Adrenal gland (tissue), 12 donors: ENCODE measurements around the gene RBM12. TPM values are rescaled to one million over a fixed set of nuclear protein-coding genes. Genes with fewer than 3 reads are reported as not detected.
"Not testable (repeated sequence)": the region's sequence is repeated elsewhere in the genome, so short reads cannot be mapped to it uniquely, and the experiment has no call there.

Experiments
- DNase-seq, 7 donors: peaks; one replicate each; pipeline ENCODE4 v3.0.0-alpha.2; 2019 to 2020
- H3K27ac ChIP-seq, 5 donors: fragments of 200-600 bp; sonication (generic) in 4 of 5; 1 replicate in 3 of 5; 2 replicates in 2 of 5; pipeline versions ENCODE4 v1.5.1 to v1.8.0; 2016 to 2020; ENCODE audit warnings: mild to moderate bottlenecking in 1 of 5
- H3K27me3 ChIP-seq: fragments of 200-600 bp; 2 replicates; pipeline ENCODE4 v1.8.0; 2021
- H3K36me3 ChIP-seq, 2 donors: fragments of 200-600 bp; replicated peaks in 1 of 2; 1 replicate in 1 of 2; 2 replicates in 1 of 2; pipeline versions ENCODE4 v1.5.1 to v1.8.0; 2018 to 2022
- H3K4me1 ChIP-seq, 2 donors: fragments of 200-600 bp; replicated peaks in 1 of 2; 1 replicate in 1 of 2; 2 replicates in 1 of 2; pipeline versions ENCODE4 v1.5.1 to v1.8.0; 2018 to 2021
- H3K4me3 ChIP-seq, 4 donors: fragments of 200-600 bp; sonication (generic) in 3 of 4; one replicate each; pipeline ENCODE4 v1.5.1; 2016 to 2018
- H3K9me3 ChIP-seq, 3 donors: fragments of 200-600 bp; sonication (generic) in 1 of 3; replicated peaks in 1 of 3; 1 replicate in 2 of 3; 2 replicates in 1 of 3; pipeline versions ENCODE4 v1.5.1 to v1.8.0; 2016 to 2021
- CTCF ChIP-seq, 6 experiments: fragments of 450-650 bp in 4 of 6; fragments of 200-600 bp in 2 of 6; sonication (generic) in 1 of 6; IDR thresholded peaks; 1 replicate in 5 of 6; 2 replicates in 1 of 6; pipeline versions ENCODE4 v1.5.1 to v1.8.0; 2016 to 2021; ENCODE audit warnings: antibody characterized with exemption in 6 of 6, mild to moderate bottlenecking in 2 of 6, moderate library complexity in 1 of 6
- POLR2A ChIP-seq, 2 donors: fragments of 450-650 bp; IDR thresholded peaks; one replicate each; pipeline ENCODE4 v1.6.1; 2017; ENCODE audit warnings: antibody characterized with exemption in 2 of 2, mild to moderate bottlenecking in 2 of 2, moderate library complexity in 1 of 2
- WGBS, 4 donors: extraction: QIAGEN DNeasy Blood & Tissue Kit in 2 of 4; methylation state at CpG; one replicate each; pipeline versions ENCODE4 v1.1.5 to v1.1.7; 2013 to 2017; 5-methylcytosine and 5-hydroxymethylcytosine counted together
- intact Hi-C, 2 donors: fragments of 100-400 bp; cut with DNase I; formaldehyde crosslinking; loops; one replicate each; pipeline versions ENCODE4 v1.14.1 to v1.15.0; 2022 to 2023
- polyA plus RNA-seq, 3 donors: library from polyadenylated mRNA; stranded (reverse); fragments of 200-250 nt in 2 of 3; fragments of 350-450 nt in 1 of 3; fragmentation: Illumina TruSeq in 1 of 3; extraction: RNeasy Lipid Tissue Mini Kit (QIAGEN cat#74804) in 1 of 3; gene quantifications; one replicate each; pipeline ENCODE4 v1.2.3, GENCODE V29; 2013 to 2014
- total RNA-seq, 9 donors: library from RNA; depleted of rRNA in 4 of 9; stranded (reverse); fragments of >200 nt in 4 of 9; fragments of 120-200 nt in 1 of 9; fragmentation: NEBNext Ultra II Directional in 1 of 9; extraction: Animal tissue kit (Norgen Biotek cat#: 25700) in 1 of 9; gene quantifications; one replicate each; pipeline versions ENCODE4 v1.1.0 to v1.2.4, GENCODE V29; 2013 to 2023
- donor health status: healthy with polysubstance abuse.
- donor health status: Bipolar disorder and iron deficiency.
- donor health status: DM: yes; HTN: yes; CAD: no.
- donor health status: DM: no; HTN: no; CAD: no.
- donor health status: DM: no; HTN: no; CAD: no.
- donor health status: DM: yes; HTN: yes; CAD: no.

RBM12 gene
- total and polyA plus RNA-seq, 12 donors = 7.7 to 98.6 (median 46.5) TPM

- no peaks in the 10 kb centered on the region for H3K27me3 ChIP-seq
- H3K4me1 ChIP-seq = peaks cover 3 to 50% of the 10 kb centered on the region in 2 donors
- H3K27ac ChIP-seq = no peak overlapping the region
- DNase-seq = no peak
- H3K9me3 ChIP-seq = no peaks in the 10 kb centered on the region
- intact Hi-C loops = no loop called here
- peaks cover 0 to 97% of the 10 kb centered on the region in 2 donors for H3K36me3 ChIP-seq
- no peak overlapping the region for H3K4me3 ChIP-seq
- no peak for TF ChIP-seq POLR2A (IDR thresholded peaks at IDR 0.05)
- no peak for TF ChIP-seq CTCF (IDR thresholded peaks at IDR 0.05)
- WGBS, 4 donors = 31 to 38% (median 34%) methylated on average over 1 of the region's 1 CpG
Measured at GRCh38 chr20:35708502-35708901, 43.8 kb upstream of the RBM12 start.

- Histone ChIP-seq H3K4me1 (peaks cover 3 to 56% of the 10 kb centered on the region in 2 donors), H3K36me3 (peaks cover 0 to 99% of the 10 kb centered on the region in 2 donors)
- H3K27me3 ChIP-seq, H3K4me3 ChIP-seq, DNase-seq, H3K27ac ChIP-seq, H3K9me3 ChIP-seq, intact Hi-C loops: not testable (repeated sequence)
- WGBS, 4 donors = 89 to 93% (median 89%) methylated on average over 17 of the region's 17 CpGs
Measured at GRCh38 chr20:35706591-35707529, 42.2 kb upstream of the RBM12 start.

- peaks cover 0 to 97% of the 10 kb centered on the region in 2 donors for H3K36me3 ChIP-seq
- WGBS, 4 donors = 84 to 90% (median 88%) methylated on average over 11 of the region's 11 CpGs
- intact Hi-C loops = not testable (repeated sequence)
Measured at GRCh38 chr20:35705894-35706293, 41.2 kb upstream of the RBM12 start.

GRCh38 chr20:35704514-35705261 lies 40.0 kb upstream of the RBM12 start:
- no peak for TF ChIP-seq POLR2A (IDR thresholded peaks at IDR 0.05)
- no peak for TF ChIP-seq CTCF (IDR thresholded peaks at IDR 0.05)
- H3K36me3 ChIP-seq = peaks cover 0 to 86% of the 10 kb centered on the region in 2 donors
- intact Hi-C loops = no loop called here
- DNase-seq = no peak
- no peak overlapping the region for H3K4me3 ChIP-seq
- H3K9me3 ChIP-seq = no peaks in the 10 kb centered on the region
- 73 to 84% (median 82%) methylated on average over 5 of the region's 5 CpGs for WGBS, 4 donors
- H3K27me3 ChIP-seq = no peaks in the 10 kb centered on the region
- no peak overlapping the region for H3K27ac ChIP-seq
- peaks cover 0 to 52% of the 10 kb centered on the region in 2 donors for H3K4me1 ChIP-seq

More at GRCh38 chr20:35705894-35706293, 41.2 kb upstream of the RBM12 start:
- H3K9me3 ChIP-seq, H3K27me3 ChIP-seq, H3K4me3 ChIP-seq, H3K27ac ChIP-seq: not testable (repeated sequence)
- H3K4me1 ChIP-seq = peaks cover 3 to 50% of the 10 kb centered on the region in 2 donors
- DNase-seq = peak in 2 of 7 donors; percentile 19 to 47
